Measurements from ENCODE around the gene CANT1. TPM values are rescaled to one million over a fixed set of nuclear protein-coding genes. Genes with fewer than 3 reads are reported as not detected.

The CANT1 gene
- total RNA-seq, 4 donors from 2014 or later: 24.0 to 34.8 (median 30.3) TPM

DNA sequence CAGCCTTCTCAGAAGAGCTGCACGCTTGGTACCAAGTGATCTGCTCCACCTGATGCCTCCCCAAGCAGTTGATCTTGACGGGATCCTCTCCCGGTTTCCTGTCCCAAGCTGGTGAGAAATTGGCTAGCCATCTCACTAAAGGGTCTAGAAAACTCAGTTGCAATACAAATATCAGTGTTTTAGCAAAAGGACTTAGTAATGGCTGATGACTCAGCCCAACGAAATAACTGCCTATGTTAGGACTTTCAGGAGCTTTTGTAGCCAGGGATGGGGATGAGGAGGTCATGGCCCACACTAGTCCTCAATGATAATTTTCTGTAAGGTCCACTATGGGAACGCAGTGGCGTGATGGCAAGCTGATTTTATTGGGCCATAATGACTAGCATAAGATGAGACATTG, 41.7 kb upstream of the CANT1 start:
- ATAC-seq (ENCODE audit: low FRiP score): no peak
- TF ChIP-seq CTCF (IDR thresholded peaks at IDR 0.05): no peak
- DNase-seq (ENCODE audit: low spot score): no peak

- DNase-seq (ENCODE audit: low spot score): no peak
- no peak for TF ChIP-seq CTCF (IDR thresholded peaks at IDR 0.05)
Measured at GRCh38 chr17:79050551-79050950, 41.0 kb upstream of the CANT1 start.

GRCh38 chr17:79049821-79050220, 40.3 kb upstream of the CANT1 start:
- DNase-seq (ENCODE audit: low spot score): peak; percentile 20
- ATAC-seq (ENCODE audit: low FRiP score): no peak
- TF ChIP-seq CTCF (IDR thresholded peaks at IDR 0.05): no peak

More at GRCh38 chr17:79050551-79050950, 41.0 kb upstream of the CANT1 start:
- ATAC-seq (ENCODE audit: low FRiP score): no peak

DNA sequence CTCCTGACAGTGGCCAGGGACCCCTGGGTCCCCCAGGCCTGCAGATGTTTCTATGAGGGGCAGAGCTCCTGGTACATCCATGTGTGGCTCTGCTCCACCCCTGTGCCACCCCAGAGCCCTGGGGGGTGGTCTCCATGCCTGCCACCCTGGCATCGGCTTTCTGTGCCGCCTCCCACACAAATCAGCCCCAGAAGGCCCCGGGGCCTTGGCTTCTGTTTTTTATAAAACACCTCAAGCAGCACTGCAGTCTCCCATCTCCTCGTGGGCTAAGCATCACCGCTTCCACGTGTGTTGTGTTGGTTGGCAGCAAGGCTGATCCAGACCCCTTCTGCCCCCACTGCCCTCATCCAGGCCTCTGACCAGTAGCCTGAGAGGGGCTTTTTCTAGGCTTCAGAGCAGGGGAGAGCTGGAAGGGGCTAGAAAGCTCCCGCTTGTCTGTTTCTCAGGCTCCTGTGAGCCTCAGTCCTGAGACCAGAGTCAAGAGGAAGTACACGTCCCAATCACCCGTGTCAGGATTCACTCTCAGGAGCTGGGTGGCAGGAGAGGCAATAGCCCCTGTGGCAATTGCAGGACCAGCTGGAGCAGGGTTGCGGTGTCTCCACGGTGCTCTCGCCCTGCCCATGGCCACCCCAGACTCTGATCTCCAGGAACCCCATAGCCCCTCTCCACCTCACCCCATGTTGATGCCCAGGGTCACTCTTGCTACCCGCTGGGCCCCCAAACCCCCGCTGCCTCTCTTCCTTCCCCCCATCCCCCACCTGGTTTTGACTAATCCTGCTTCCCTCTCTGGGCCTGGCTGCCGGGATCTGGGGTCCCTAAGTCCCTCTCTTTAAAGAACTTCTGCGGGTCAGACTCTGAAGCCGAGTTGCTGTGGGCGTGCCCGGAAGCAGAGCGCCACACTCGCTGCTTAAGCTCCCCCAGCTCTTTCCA, 39.5 kb upstream of the CANT1 start:
- DNase-seq (ENCODE audit: low spot score): peak; percentile 21

DNA sequence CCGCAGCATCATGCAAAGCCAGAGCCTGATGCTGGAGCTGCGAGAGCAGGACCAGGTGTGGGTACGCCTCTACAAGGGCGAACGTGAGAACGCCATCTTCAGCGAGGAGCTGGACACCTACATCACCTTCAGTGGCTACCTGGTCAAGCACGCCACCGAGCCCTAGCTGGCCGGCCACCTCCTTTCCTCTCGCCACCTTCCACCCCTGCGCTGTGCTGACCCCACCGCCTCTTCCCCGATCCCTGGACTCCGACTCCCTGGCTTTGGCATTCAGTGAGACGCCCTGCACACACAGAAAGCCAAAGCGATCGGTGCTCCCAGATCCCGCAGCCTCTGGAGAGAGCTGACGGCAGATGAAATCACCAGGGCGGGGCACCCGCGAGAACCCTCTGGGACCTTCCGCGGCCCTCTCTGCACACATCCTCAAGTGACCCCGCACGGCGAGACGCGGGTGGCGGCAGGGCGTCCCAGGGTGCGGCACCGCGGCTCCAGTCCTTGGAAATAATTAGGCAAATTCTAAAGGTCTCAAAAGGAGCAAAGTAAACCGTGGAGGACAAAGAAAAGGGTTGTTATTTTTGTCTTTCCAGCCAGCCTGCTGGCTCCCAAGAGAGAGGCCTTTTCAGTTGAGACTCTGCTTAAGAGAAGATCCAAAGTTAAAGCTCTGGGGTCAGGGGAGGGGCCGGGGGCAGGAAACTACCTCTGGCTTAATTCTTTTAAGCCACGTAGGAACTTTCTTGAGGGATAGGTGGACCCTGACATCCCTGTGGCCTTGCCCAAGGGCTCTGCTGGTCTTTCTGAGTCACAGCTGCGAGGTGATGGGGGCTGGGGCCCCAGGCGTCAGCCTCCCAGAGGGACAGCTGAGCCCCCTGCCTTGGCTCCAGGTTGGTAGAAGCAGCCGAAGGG, 38.6 kb upstream of the CANT1 start:
- TF ChIP-seq CTCF (IDR thresholded peaks at IDR 0.05): no peak
- DNase-seq (ENCODE audit: low spot score) (peak; percentile 22), ATAC-seq (ENCODE audit: low FRiP score) (no peak)

More for the DNA sequence above, 39.5 kb upstream of the CANT1 start:
- no peak for TF ChIP-seq CTCF (IDR thresholded peaks at IDR 0.05)
- ATAC-seq (ENCODE audit: low FRiP score): no peak

DNA sequence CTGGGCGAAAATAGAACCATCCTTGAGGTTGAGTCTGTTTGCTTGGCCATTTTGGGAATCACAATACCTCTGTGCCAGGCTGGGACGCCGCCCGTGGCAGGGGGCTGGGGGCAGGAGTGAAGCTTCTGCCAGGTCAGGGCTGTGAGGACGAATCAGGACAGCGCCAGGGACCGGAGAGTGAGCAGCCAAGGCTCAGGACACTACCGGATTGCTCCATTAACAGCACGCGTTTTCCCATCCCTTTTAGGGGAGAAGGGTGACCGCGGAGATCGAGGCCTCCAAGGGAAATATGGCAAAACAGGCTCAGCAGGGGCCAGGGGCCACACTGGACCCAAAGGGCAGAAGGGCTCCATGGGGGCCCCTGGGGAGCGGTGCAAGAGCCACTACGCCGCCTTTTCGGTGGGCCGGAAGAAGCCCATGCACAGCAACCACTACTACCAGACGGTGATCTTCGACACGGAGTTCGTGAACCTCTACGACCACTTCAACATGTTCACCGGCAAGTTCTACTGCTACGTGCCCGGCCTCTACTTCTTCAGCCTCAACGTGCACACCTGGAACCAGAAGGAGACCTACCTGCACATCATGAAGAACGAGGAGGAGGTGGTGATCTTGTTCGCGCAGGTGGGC, 37.8 kb upstream of the CANT1 start:
- DNase-seq (ENCODE audit: low spot score): no peak
- ATAC-seq (ENCODE audit: low FRiP score): no peak
- no peak for TF ChIP-seq CTCF (IDR thresholded peaks at IDR 0.05)

All from omental fat pad (tissue), 4 donors.